Neural cell (in vitro differentiated cells): ENCODE results near the gene RIMS1.

Source experiments
- CTCF ChIP-seq: fragments of 450-650 bp; IDR thresholded peaks from 2 replicates; pipeline ENCODE4 v1.5.1; 2014; ENCODE audit warnings: antibody characterized with exemption, mild to moderate bottlenecking, moderate library complexity; ENCODE audit not compliant: poor library complexity, severe bottlenecking
- MXI1 ChIP-seq: fragments of 450-650 bp; conservative IDR thresholded peaks from 2 replicates; pipeline ENCODE4 v1.6.1; 2014; ENCODE audit warnings: antibody characterized with exemption, mild to moderate bottlenecking; ENCODE audit not compliant: poor library complexity, severe bottlenecking
- POLR2AphosphoS5 ChIP-seq: IDR thresholded peaks from 2 replicates; pipeline ENCODE4 v1.6.1; 2012
- RAD21 ChIP-seq: fragments of 450-650 bp; conservative IDR thresholded peaks from 2 replicates; pipeline ENCODE4 v1.6.1; 2014; ENCODE audit warnings: antibody characterized with exemption, mild to moderate bottlenecking, moderate library complexity
- REST ChIP-seq: IDR thresholded peaks from 2 replicates; pipeline ENCODE4 v1.6.1; 2012; ENCODE audit warnings: borderline replicate concordance

GRCh38 chr6:72132851-72133250, 246.5 kb downstream of the RIMS1 start:
- TF ChIP-seq MXI1 (no peak), POLR2AphosphoS5 (no peak), CTCF (no peak), REST (no peak), RAD21 (no peak)
